ENCODE results near the gene S100A7A. TPM values are rescaled to one million over a fixed set of nuclear protein-coding genes. Genes with fewer than 3 reads are reported as not detected.

The S100A7A gene
- total RNA-seq, 1 experiment from 2014 or later = not detected

DNA sequence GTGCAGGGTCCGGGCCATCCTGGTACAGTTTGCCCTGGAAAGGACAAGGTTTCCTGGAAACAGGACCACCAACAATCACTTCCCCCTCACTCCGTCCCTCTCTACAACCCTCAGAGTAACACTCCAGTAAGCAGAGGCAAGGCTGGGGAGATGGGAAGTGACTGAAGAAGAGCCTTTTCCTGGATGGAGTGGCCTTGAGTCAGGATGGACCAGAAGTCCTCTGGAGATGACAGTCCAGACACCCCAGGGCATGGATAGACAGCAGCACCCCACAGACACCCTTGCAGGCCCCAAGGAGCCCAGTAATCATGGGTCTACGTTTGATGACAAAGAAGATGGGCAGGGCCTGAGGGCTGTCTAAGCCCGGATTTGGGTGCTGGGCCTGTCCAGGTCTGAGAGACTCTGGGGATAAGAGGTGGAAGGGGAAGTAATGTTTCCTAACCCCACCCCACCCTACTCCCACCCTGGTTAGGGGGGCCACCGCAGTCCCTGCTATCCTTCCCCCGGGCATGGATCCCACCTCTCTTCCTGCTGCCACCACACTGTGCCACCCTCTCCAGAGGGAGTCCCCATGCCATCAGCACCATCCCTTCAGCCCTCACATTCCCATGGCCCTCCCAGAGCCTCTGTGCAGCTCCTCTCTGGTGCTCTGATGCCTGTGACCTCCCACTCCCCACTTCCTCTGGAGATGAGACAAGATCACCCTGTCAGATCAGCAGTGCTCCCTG lies 18.2 kb upstream of the S100A7A start (continued):
- TF ChIP-seq SP1 (CRISPR knock-in tag; conservative IDR thresholded peaks at IDR 0.05) (no peak), IRF2 (CRISPR knock-in tag; IDR thresholded peaks at IDR 0.05; ENCODE audit: borderline replicate concordance, low read depth) (no peak), NFE2L1 (CRISPR knock-in tag; IDR thresholded peaks at IDR 0.05) (no peak), ZNF396 (CRISPR knock-in tag; IDR thresholded peaks at IDR 0.05; ENCODE audit: borderline replicate concordance) (no peak)

DNA sequence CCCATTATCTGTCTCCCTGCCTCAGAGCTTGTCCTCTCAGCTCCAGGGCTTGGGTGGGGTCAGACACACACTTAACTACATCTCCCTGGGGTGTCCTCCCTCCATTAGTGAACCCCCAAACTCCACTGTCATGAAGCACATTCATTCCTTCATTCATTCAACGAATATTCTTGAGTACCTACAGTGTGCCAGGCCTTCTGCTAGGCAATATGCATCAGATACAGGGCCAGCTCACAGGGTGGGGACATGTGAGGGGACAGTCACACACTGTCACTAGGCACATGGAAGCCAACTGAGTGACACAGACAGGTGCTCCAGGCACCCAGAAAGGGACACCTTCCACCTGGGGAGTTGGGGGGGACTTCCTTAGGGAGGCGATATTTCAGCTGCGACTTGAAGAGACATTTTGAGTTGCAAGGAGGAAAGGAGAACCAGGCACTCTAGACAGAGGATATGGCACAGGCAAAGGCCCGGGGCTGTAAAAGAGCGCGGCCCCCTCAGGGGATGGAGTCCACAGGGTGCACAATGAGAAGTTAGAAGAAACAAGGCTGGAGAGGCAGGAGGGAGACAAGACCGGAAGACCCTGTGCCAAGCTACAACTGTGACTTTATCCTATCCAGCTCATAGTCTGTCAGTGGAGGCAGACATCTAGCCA lies 16.8 kb upstream of the S100A7A start:
- TF ChIP-seq, protein P1, sequence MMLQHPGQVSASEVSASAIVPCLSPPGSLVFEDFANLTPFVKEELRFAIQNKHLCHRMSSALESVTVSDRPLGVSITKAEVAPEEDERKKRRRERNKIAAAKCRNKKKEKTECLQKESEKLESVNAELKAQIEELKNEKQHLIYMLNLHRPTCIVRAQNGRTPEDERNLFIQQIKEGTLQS (CRISPR knock-in tag; conservative IDR thresholded peaks at IDR 0.05) = no peak
- TF ChIP-seq, protein P2, sequence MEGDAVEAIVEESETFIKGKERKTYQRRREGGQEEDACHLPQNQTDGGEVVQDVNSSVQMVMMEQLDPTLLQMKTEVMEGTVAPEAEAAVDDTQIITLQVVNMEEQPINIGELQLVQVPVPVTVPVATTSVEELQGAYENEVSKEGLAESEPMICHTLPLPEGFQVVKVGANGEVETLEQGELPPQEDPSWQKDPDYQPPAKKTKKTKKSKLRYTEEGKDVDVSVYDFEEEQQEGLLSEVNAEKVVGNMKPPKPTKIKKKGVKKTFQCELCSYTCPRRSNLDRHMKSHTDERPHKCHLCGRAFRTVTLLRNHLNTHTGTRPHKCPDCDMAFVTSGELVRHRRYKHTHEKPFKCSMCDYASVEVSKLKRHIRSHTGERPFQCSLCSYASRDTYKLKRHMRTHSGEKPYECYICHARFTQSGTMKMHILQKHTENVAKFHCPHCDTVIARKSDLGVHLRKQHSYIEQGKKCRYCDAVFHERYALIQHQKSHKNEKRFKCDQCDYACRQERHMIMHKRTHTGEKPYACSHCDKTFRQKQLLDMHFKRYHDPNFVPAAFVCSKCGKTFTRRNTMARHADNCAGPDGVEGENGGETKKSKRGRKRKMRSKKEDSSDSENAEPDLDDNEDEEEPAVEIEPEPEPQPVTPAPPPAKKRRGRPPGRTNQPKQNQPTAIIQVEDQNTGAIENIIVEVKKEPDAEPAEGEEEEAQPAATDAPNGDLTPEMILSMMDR (IDR thresholded peaks at IDR 0.05) = no peak
- TF ChIP-seq, protein P3, sequence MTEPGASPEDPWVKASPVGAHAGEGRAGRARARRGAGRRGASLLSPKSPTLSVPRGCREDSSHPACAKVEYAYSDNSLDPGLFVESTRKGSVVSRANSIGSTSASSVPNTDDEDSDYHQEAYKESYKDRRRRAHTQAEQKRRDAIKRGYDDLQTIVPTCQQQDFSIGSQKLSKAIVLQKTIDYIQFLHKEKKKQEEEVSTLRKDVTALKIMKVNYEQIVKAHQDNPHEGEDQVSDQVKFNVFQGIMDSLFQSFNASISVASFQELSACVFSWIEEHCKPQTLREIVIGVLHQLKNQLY (CRISPR knock-in tag; IDR thresholded peaks at IDR 0.05) = no peak
- TF ChIP-seq ZNF138 (CRISPR knock-in tag; conservative IDR thresholded peaks at IDR 0.05) (no peak), MYBL2 (CRISPR knock-in tag; IDR thresholded peaks at IDR 0.05) (no peak), NFYB (CRISPR knock-in tag; conservative IDR thresholded peaks at IDR 0.05; ENCODE audit: low read depth) (no peak), GABPB1 (CRISPR knock-in tag; IDR thresholded peaks at IDR 0.05) (no peak)
- TF ChIP-seq, protein P4, sequence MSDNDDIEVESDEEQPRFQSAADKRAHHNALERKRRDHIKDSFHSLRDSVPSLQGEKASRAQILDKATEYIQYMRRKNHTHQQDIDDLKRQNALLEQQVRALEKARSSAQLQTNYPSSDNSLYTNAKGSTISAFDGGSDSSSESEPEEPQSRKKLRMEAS (CRISPR knock-in tag; IDR thresholded peaks at IDR 0.05) = no peak
- TF ChIP-seq, protein P5, sequence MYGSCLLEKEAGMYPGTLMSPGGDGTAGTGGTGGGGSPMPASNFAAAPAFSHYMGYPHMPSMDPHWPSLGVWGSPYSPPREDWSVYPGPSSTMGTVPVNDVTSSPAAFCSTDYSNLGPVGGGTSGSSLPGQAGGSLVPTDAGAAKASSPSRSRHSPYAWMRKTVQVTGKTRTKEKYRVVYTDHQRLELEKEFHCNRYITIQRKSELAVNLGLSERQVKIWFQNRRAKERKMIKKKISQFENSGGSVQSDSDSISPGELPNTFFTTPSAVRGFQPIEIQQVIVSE (CRISPR knock-in tag; IDR thresholded peaks at IDR 0.05; ENCODE audit: borderline replicate concordance) = no peak
- TF ChIP-seq, protein P6, sequence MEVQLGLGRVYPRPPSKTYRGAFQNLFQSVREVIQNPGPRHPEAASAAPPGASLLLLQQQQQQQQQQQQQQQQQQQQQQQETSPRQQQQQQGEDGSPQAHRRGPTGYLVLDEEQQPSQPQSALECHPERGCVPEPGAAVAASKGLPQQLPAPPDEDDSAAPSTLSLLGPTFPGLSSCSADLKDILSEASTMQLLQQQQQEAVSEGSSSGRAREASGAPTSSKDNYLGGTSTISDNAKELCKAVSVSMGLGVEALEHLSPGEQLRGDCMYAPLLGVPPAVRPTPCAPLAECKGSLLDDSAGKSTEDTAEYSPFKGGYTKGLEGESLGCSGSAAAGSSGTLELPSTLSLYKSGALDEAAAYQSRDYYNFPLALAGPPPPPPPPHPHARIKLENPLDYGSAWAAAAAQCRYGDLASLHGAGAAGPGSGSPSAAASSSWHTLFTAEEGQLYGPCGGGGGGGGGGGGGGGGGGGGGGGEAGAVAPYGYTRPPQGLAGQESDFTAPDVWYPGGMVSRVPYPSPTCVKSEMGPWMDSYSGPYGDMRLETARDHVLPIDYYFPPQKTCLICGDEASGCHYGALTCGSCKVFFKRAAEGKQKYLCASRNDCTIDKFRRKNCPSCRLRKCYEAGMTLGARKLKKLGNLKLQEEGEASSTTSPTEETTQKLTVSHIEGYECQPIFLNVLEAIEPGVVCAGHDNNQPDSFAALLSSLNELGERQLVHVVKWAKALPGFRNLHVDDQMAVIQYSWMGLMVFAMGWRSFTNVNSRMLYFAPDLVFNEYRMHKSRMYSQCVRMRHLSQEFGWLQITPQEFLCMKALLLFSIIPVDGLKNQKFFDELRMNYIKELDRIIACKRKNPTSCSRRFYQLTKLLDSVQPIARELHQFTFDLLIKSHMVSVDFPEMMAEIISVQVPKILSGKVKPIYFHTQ (CRISPR knock-in tag; IDR thresholded peaks at IDR 0.05) = no peak
- ChIA-PET POLR2A (interaction anchor here (1.6 kb wide), 1 partner anchor 95 kb away, joined by 5 read pairs; no protein-coding TSS in a partner anchor), CTCF (interaction anchor here (0.7 to 2.2 kb wide), 11 partner anchors 9 to 172 kb away, joined by 3 to 45 read pairs (median 6); partner anchors contain the start of genes PGLYRP4, S100A8 and S100A9)
- H3K27me3 Mint-ChIP-seq (ENCODE audit: low read depth) = peaks cover 21% of the 10 kb centered on the region
- DNase-seq (ENCODE audit: low spot score) (no peak), ATAC-seq (no peak)
- H3K4me3 Mint-ChIP-seq = no peak overlapping the region
- peaks cover 16% of the 10 kb centered on the region for H3K4me1 Mint-ChIP-seq
- peaks cover under 1% of the 10 kb centered on the region for H3K36me3 Mint-ChIP-seq
- H3K27ac Mint-ChIP-seq = no peak overlapping the region
- H3K9me3 Mint-ChIP-seq = peaks cover 9% of the 10 kb centered on the region

DNA sequence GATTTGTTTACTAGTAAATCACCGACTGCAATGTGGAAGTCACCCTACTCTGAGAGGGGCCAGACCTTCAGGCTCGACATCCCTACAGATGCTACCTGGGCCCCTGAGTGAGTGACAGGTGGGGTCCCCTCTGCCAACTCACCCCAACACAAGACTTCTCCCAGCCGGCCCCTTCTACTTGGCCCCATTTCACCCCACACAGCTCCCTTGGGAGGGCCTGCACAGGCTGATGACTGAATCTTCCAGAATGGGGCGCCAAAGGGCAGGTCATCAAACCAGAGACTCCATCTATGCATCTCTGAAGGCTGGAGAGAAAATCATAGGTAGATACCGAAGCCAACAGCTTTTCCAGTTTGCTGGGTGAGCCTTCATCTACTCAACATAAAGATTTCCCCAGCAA lies 16.1 kb upstream of the S100A7A start:
- DNase-seq (ENCODE audit: low spot score) (peak; percentile 53), ATAC-seq (peak; percentile 74)
- Mint-ChIP-seq H3K27me3 (ENCODE audit: low read depth) (peaks cover 26% of the 10 kb centered on the region), H3K27ac (no peak overlapping the region), H3K4me3 (no peak overlapping the region), H3K4me1 (peaks cover 18% of the 10 kb centered on the region), H3K9me3 (peaks cover 12% of the 10 kb centered on the region), H3K36me3 (peaks cover 3% of the 10 kb centered on the region)
- CTCF ChIA-PET = interaction anchor here (0.7 to 2.2 kb wide), 13 partner anchors 10 to 1479 kb away, joined by 3 to 45 read pairs (median 4); partner anchors contain the start of genes PGLYRP3, PGLYRP4, S100A8 and S100A9
- POLR2A ChIA-PET = interaction anchor here (1.6 kb wide), 1 partner anchor 95 kb away, joined by 5 read pairs; no protein-coding TSS in a partner anchor
- TF ChIP-seq, protein P7, sequence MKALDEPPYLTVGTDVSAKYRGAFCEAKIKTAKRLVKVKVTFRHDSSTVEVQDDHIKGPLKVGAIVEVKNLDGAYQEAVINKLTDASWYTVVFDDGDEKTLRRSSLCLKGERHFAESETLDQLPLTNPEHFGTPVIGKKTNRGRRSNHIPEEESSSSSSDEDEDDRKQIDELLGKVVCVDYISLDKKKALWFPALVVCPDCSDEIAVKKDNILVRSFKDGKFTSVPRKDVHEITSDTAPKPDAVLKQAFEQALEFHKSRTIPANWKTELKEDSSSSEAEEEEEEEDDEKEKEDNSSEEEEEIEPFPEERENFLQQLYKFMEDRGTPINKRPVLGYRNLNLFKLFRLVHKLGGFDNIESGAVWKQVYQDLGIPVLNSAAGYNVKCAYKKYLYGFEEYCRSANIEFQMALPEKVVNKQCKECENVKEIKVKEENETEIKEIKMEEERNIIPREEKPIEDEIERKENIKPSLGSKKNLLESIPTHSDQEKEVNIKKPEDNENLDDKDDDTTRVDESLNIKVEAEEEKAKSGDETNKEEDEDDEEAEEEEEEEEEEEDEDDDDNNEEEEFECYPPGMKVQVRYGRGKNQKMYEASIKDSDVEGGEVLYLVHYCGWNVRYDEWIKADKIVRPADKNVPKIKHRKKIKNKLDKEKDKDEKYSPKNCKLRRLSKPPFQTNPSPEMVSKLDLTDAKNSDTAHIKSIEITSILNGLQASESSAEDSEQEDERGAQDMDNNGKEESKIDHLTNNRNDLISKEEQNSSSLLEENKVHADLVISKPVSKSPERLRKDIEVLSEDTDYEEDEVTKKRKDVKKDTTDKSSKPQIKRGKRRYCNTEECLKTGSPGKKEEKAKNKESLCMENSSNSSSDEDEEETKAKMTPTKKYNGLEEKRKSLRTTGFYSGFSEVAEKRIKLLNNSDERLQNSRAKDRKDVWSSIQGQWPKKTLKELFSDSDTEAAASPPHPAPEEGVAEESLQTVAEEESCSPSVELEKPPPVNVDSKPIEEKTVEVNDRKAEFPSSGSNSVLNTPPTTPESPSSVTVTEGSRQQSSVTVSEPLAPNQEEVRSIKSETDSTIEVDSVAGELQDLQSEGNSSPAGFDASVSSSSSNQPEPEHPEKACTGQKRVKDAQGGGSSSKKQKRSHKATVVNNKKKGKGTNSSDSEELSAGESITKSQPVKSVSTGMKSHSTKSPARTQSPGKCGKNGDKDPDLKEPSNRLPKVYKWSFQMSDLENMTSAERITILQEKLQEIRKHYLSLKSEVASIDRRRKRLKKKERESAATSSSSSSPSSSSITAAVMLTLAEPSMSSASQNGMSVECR (CRISPR knock-in tag; IDR thresholded peaks at IDR 0.05; ENCODE audit: borderline replicate concordance) = no peak
- TF ChIP-seq TCF7 (CRISPR knock-in tag; IDR thresholded peaks at IDR 0.05; ENCODE audit: low read depth) (no peak), ZNF423 (CRISPR knock-in tag; IDR thresholded peaks at IDR 0.05) (no peak)

Measured in WTC11 (cell line).